Transverse colon (tissue), 4 donors: ENCODE results near the gene GABARAP.

Experiments used
- CTCF ChIP-seq, 5 experiments: fragments of 200-600 bp in 3 of 5; fragments of 450-650 bp in 2 of 5; sonication (generic) in 3 of 5; IDR thresholded peaks; 1 replicate in 2 of 5; 2 replicates in 3 of 5; pipeline ENCODE4 v1.5.1; 2016 to 2017; ENCODE audit warnings: antibody characterized with exemption in 5 of 5, inconsistent platforms in 3 of 5, mild to moderate bottlenecking in 2 of 5, moderate library complexity in 1 of 5
- POLR2A ChIP-seq: fragments of 450-650 bp; IDR thresholded peaks from one replicate; pipeline ENCODE4 v1.6.1; 2016; ENCODE audit warnings: antibody characterized with exemption, mild to moderate bottlenecking, moderate library complexity
- POLR2AphosphoS5 ChIP-seq, 3 donors: sonication (generic); formaldehyde crosslinking; IDR thresholded peaks; one replicate each; pipeline ENCODE4 v1.6.1; 2016; ENCODE audit warnings: antibody characterized with exemption in 3 of 3

GRCh38 chr17:7204828-7205461 is 37.3 kb downstream of the GABARAP start:
- no peak for TF ChIP-seq CTCF (IDR thresholded peaks at IDR 0.05)
- no peak for TF ChIP-seq POLR2A
- peak in 1 of 3 donors; percentile 9 for TF ChIP-seq POLR2AphosphoS5 (IDR thresholded peaks at IDR 0.05)
